ENCODE measurements around the gene EXOSC2.

Gene EXOSC2

GRCh38 chr9:130698514-130698913 is 4.9 kb downstream of the EXOSC2 start:
- DNase-seq = no peak

GRCh38 chr9:130699047-130699446 is 5.5 kb downstream of the EXOSC2 start:
- no peak for DNase-seq

DNA sequence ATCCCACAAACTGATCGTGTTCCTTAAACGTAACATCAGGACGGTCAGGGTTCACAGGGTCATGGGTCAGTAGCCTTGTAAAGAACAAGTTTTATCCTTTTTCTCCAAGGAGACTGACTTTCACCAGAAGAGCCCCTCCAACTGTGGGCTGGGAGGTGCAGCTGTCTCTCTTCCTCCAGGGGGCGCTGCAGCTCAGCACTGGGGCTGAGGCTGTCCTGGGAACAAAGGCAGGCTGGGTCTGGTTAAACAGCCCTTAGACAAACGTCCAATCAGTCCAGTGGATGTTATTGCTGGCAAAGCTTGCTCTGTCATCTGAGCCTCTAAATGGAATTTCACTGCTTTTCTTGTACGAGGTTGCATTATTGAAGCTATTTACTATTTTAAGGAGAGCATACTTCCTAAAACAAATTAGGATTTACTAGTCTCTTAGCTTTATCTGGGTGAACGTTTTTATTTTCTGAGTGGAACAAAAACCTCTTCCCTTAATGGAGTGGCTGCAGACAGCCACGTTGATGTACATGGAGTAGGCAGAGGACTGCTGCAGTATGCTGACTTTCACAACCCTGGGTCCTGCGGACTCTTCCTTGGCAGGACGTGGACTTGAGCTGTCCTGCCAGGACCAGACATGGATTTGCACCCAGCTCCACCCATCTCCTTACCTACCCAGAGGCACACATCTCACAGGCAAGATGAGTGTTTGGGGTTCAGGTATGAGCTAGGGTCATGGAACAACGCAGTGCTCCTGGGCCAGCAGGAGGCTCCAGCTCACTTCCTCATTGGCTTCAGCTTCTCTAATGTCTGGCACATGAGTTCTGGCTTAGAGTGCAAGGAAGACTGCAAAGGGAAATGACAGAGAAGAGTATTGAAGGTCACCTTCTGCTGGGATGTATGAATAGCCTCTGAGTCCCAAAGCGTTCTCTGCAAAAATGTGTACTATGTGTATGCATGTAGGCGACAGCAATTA is 7.8 kb downstream of the EXOSC2 start:
- peak; percentile 57 for DNase-seq

DNA sequence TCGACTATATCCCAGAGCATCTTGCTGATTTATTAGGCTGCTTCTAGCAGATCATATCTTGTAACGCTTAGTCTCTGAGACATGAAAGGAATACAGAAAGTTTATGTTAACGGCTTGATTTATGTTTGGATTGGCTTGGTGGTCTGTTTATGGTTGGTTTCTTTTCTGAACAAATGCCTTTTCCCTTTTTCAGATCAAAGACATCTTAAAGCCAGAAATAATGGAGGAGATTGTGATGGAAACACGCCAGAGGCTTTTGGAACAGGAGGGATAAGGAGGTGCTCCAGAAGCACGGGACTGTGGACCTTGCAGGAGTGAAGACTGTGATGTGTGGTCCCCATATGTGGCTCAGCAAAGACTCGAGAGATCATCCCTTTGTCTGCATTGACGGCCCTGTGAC is 9.9 kb downstream of the EXOSC2 start:
- no peak for DNase-seq

GRCh38 chr9:130707225-130707976 is 13.8 kb downstream of the EXOSC2 start:
- DNase-seq = peak; percentile 47

- DNase-seq = no peak
These were observed 17.3 kb downstream of the EXOSC2 start for GRCh38 chr9:130710822-130711352.

GRCh38 chr9:130711469-130711868 is 17.9 kb downstream of the EXOSC2 start:
- no peak for DNase-seq

GRCh38 chr9:130712564-130713285 is 19.1 kb downstream of the EXOSC2 start:
- DNase-seq = peak; percentile 92

- no peak for DNase-seq
These were observed 19.8 kb downstream of the EXOSC2 start for GRCh38 chr9:130713286-130713960.

GRCh38 chr9:130714586-130715110 is 21.1 kb downstream of the EXOSC2 start:
- DNase-seq = no peak

GRCh38 chr9:130715270-130715669 is 21.7 kb downstream of the EXOSC2 start:
- no peak for DNase-seq

DNA sequence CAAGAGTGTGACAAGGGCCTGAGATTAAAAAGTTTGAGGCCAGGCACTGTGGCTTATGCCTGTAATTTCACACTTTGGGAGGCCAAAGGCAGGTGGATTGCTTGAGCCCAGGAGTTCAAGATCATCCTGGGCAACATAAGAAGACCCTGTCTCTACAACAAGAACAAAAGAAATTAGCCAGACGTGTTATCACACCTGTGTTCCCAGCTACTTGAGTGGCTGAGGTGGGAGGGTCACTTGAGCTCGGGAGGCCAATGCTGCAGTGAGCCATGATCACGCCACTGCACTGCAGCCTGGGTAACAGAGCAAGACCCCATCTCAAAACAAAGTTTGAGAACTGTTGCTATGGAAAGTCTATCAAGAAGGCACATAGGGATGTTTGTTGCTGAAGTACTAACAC is 25.0 kb downstream of the EXOSC2 start:
- no peak for DNase-seq

GRCh38 chr9:130720762-130721161 is 27.2 kb downstream of the EXOSC2 start:
- no peak for DNase-seq

DNA sequence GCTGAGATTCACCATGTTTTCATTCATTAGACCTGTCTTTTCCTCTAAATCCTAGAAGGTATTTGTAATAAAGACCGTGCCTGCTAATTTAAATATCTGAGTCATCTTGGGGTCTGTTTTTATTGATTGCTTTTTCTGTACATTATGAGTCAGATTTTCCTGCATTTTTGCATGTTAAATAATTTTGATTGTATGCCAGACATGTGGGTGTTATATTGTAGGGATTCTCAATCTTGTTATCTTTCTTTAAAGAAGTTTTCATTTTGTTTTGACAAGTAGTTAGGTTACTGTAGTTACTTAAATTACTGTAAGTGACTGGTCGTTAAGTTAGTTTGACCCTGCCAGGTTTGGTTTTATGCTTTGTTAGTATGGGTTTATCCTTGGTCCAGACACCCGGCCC is 35.1 kb downstream of the EXOSC2 start:
- no peak for DNase-seq

DNA sequence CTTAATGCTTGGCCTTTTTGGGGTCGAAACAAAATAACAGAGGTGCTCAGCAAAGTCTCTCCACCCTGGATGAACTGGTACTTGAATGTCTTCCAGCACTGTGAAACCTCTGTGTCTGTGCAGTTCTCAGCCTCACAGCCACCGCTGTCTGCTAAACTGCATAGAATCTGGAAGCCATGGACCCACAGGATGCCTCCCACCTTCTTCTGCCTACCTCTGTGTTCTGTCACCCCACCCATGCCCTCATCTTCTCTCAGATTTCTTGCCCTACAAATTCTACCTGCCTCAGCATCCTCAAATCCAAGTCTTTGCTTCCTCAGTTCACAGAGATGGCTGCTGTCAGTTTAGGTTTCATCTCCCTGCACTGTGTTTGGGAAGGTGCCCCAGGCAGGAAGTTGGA is 35.6 kb downstream of the EXOSC2 start:
- no peak for DNase-seq

GRCh38 chr9:130731355-130731754 is 37.8 kb downstream of the EXOSC2 start:
- DNase-seq = no peak

GRCh38 chr9:130732136-130732535 is 38.6 kb downstream of the EXOSC2 start:
- DNase-seq = no peak

DNA sequence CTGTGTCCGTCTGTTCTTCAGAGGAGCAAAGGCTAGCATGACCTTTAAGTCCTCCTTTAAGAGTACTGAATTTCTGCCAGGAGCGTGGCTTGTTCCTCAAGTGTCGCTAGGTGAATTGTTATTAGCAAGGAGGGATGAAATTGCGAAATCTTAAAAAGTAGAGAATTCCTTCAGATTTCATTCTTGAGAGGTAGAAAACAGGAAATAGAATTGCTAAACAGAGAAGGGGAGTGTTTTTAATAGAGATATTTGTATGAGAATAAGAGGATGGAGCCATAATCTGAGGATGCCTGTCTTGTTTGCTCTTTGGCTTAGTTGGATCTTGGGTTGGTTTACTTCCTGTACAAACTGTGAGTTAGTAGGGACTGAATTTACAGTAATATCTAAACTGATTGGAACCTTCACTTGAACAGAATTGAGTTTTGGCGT is 39.2 kb downstream of the EXOSC2 start:
- DNase-seq = no peak

DNA sequence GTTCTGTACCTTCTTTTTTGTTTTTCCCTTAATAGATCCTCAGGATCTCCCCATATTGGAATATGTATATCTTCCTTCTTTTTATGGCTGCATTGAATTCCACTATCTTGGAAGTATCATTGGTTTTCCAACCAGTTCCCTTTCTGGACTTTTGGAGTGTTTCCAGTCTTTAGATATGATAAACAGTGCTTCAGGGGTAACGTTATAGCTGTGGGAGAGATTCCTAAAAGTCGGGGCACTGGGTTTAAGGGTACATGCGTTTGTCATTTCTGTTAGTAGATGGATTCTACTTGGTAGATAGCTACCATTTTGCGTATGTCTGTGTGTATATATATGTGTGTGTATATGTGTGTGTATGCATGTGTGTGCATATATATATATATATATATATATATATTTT is 42.0 kb downstream of the EXOSC2 start:
- DNase-seq = no peak

- DNase-seq = no peak
These were observed 43.3 kb downstream of the EXOSC2 start for GRCh38 chr9:130736834-130737233.

GRCh38 chr9:130738281-130738680 is 44.7 kb downstream of the EXOSC2 start:
- no peak for DNase-seq

DNA sequence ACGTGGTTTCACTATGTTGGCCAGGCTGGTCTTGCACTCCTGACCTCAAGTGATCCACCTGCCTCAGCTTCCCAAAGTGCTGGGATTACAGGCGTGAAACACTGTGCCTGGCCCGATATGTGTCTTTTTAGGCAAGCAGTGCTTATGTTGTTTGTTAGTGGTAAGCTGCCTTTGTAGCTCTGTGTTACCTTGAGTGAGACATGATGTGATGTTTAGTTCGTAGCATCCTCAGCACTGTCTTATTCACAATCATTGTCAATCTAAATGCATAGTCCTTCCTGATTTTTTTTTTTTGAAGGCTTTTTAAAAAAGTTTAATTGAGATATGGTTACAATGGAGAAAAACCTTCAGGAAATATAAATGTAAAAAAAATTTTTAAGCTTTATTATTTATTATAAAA is 45.5 kb downstream of the EXOSC2 start:
- DNase-seq = no peak

All from NCI-H1694 (cell line).